Kidney (tissue), 14 donors: ENCODE data around the gene NPIPA3. TPM values are rescaled to one million over a fixed set of nuclear protein-coding genes. Genes with fewer than 3 reads are reported as not detected.
"Not testable (repeated sequence)": the region's sequence is repeated elsewhere in the genome, so short reads cannot be mapped to it uniquely, and the experiment has no call there.

Source experiments
- DNase-seq, 5 donors: peaks; one replicate each; pipeline ENCODE4 v3.0.0-alpha.2; 2013 to 2020
- FAIRE-seq: peaks from 2 replicates; lab custom pipeline; 2012; peaks lifted over from hg19 to GRCh38; lab: Jason Lieb, UNC
- H3K27ac ChIP-seq, 2 donors: one replicate each; pipeline ENCODE4 v1.7.0; 2013; ENCODE audit warnings: low read depth in 2 of 2, low read length in 2 of 2, inconsistent platforms in 1 of 2
- H3K27me3 ChIP-seq: one replicate; pipeline ENCODE4 v1.7.1; 2013; ENCODE audit warnings: low read length, inconsistent platforms; ENCODE audit not compliant: control insufficient read depth, insufficient read depth
- H3K36me3 ChIP-seq, 3 donors: one replicate each; pipeline versions ENCODE4 v1.7.0 to v1.7.1; 2013; ENCODE audit warnings: low read length in 3 of 3, control low read depth in 1 of 3, inconsistent platforms in 1 of 3; ENCODE audit not compliant: insufficient read depth in 3 of 3, control insufficient read depth in 2 of 3
- H3K4me1 ChIP-seq, 3 donors: one replicate each; pipeline versions ENCODE4 v1.7.0 to v1.7.1; 2013; ENCODE audit warnings: low read length in 3 of 3, inconsistent platforms in 1 of 3, low read depth in 1 of 3; ENCODE audit not compliant: control insufficient read depth in 2 of 3, insufficient read depth in 2 of 3
- H3K4me3 ChIP-seq, 3 donors: one replicate each; pipeline versions ENCODE4 v1.7.0 to v1.8.1; 2013; ENCODE audit warnings: low read length in 3 of 3, control low read depth in 1 of 3, inconsistent platforms in 1 of 3
- H3K9ac ChIP-seq, 3 donors: one replicate each; pipeline versions ENCODE4 v1.7.0 to v1.7.1; 2013; ENCODE audit warnings: low read length in 3 of 3, control low read depth in 1 of 3, inconsistent platforms in 1 of 3
- H3K9me3 ChIP-seq, 3 donors: one replicate each; pipeline versions ENCODE4 v1.7.0 to v1.7.1; 2013; ENCODE audit warnings: low read length in 3 of 3, control low read depth in 1 of 3, inconsistent platforms in 1 of 3; ENCODE audit not compliant: control insufficient read depth in 2 of 3, insufficient read depth in 1 of 3
- intact Hi-C: fragments of 100-400 bp; cut with DNase I; formaldehyde crosslinking; loops from one replicate; pipeline ENCODE4 v1.11.1; 2022
- polyA plus RNA-seq: library from polyadenylated mRNA; stranded (reverse); fragments of 350-450 nt; fragmentation: Illumina TruSeq; extraction: RNeasy Lipid Tissue Mini Kit (QIAGEN cat#74804); gene quantifications from one replicate; pipeline ENCODE4 v1.2.3, GENCODE V29; 2014; ENCODE audit warnings: low read depth, low replicate concordance; ENCODE audit not compliant: insufficient read depth
- total RNA-seq: library from RNA; stranded (reverse); fragmentation: NEBNext Ultra II Directional; extraction: Animal tissue kit (Norgen Biotek cat#: 25700); gene quantifications from one replicate; pipeline ENCODE4 v1.2.1, GENCODE V29; 2021
- TF ChIP-seq, protein P1 (sequence below): IDR thresholded peaks from 3 replicates; pipeline ENCODE4 v1.5.1; 2012; ENCODE audit warnings: mild to moderate bottlenecking, moderate library complexity, borderline replicate concordance; ENCODE audit not compliant: insufficient read depth; ENCODE audit errors: extremely low read depth
- donor health status: control.
- donor health status: control.
- donor health status: control.
- donor health status: control.
- donor health status: control.
- donor health status: DM: yes; HTN: yes; CAD: no.
- donor health status: Normal renal cell carcinoma (clear cell type).

Gene NPIPA3
- total and polyA plus RNA-seq, 2 donors from 2014 or later, result 0.69 to 7.0 TPM

DNA sequence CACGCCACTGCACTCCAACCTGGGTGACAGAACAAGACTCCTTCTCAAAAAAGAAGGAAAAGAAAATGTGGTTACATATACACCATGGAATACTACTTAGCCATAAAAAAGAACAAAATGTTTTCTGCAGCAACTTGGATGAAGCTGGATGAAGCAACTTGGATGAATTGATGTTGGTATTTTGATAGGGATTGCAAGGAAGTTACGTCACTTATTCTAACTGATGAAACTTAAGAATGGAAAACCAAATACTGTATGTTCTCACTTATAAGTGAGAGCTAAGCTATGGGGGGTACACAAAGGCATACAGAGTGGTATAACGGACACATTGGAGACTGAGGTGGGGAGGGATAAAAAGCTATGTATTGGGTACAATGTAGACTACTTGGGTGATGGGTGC, 26.6 kb upstream of the NPIPA3 start:
- intact Hi-C loops, result no loop called here
- Histone ChIP-seq H3K9ac (no peak overlapping the region), H3K27ac (no peak overlapping the region), H3K4me1 (no peaks in the 10 kb centered on the region), H3K36me3 (no peaks in the 10 kb centered on the region), H3K27me3 (no peaks in the 10 kb centered on the region), H3K4me3 (no peak overlapping the region), H3K9me3 (no peaks in the 10 kb centered on the region)
- TF ChIP-seq, protein P1, sequence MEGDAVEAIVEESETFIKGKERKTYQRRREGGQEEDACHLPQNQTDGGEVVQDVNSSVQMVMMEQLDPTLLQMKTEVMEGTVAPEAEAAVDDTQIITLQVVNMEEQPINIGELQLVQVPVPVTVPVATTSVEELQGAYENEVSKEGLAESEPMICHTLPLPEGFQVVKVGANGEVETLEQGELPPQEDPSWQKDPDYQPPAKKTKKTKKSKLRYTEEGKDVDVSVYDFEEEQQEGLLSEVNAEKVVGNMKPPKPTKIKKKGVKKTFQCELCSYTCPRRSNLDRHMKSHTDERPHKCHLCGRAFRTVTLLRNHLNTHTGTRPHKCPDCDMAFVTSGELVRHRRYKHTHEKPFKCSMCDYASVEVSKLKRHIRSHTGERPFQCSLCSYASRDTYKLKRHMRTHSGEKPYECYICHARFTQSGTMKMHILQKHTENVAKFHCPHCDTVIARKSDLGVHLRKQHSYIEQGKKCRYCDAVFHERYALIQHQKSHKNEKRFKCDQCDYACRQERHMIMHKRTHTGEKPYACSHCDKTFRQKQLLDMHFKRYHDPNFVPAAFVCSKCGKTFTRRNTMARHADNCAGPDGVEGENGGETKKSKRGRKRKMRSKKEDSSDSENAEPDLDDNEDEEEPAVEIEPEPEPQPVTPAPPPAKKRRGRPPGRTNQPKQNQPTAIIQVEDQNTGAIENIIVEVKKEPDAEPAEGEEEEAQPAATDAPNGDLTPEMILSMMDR, result no peak
- DNase-seq (no peak), FAIRE-seq (no peak)

DNA sequence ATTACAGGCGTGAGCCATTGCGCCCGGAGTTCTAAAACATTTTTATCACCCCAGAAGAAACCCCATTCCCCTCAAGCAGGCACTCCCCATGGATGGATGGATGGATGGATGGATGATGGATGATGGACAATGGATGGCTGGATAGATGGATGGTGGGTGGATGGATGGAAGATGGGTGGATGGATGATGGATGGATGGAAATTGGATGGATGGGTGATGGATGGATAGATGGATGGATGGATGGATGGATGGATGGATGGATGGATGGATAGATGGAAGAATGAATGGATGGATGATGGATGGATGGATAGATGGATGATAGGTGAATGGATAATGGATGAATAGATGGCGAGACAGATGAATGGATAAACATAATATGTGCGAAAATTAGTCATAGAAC, 25.6 kb upstream of the NPIPA3 start:
- H3K4me1 ChIP-seq, result no peaks in the 10 kb centered on the region

DNA sequence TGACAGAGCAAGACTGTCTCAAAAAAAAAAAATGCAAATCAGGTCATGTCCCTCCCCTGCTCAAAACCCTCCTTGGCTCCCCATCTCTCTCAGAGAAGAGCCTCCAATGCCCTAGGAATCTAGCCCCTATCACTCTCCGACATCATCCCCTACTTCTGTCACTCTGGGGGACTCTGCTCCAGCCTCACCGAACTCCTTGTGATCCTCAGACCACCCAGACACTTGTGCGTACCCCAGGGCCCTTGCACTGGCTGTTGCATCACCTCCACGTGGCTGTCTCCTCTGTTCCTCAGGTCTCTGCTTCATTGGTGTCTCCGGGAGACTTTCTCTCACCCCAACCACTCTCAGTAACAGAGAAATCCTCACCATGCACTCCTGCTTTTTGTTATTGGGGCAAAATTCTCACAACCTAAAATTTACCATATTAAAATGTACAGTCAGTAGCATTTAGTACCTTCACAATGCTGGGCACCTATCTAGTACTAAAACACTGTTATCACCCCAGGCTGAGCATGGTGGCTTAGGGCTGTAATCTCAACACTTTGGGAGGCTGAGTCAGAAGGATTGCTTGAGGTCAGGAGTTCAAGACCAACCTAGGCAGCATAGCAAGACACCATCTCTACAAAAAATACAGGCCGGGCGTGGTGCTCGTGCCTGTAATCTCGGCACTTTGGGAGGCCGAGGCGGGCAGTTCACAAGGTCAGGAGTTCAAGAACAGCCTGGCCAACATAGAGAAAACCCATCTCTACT, 24.3 kb upstream of the NPIPA3 start:
- no peak for FAIRE-seq
- Histone ChIP-seq H3K4me3 (no peak overlapping the region), H3K9ac (no peak overlapping the region), H3K4me1 (no peaks in the 10 kb centered on the region), H3K36me3 (no peaks in the 10 kb centered on the region), H3K27me3 (no peaks in the 10 kb centered on the region), H3K9me3 (no peaks in the 10 kb centered on the region), H3K27ac (no peak overlapping the region)
- intact Hi-C loops, result no loop called here
- DNase-seq, result no peak
- TF ChIP-seq, protein P1, result no peak

More for the DNA sequence above, 25.6 kb upstream of the NPIPA3 start:
- TF ChIP-seq, protein P1, result no peak
- FAIRE-seq, result no peak
- Histone ChIP-seq H3K27ac (no peak overlapping the region), H3K9ac (no peak overlapping the region), H3K36me3 (no peaks in the 10 kb centered on the region), H3K9me3 (no peaks in the 10 kb centered on the region), H3K4me3 (no peak overlapping the region), H3K27me3 (no peaks in the 10 kb centered on the region)
- no peak for DNase-seq
- intact Hi-C loops, result no loop called here

DNA sequence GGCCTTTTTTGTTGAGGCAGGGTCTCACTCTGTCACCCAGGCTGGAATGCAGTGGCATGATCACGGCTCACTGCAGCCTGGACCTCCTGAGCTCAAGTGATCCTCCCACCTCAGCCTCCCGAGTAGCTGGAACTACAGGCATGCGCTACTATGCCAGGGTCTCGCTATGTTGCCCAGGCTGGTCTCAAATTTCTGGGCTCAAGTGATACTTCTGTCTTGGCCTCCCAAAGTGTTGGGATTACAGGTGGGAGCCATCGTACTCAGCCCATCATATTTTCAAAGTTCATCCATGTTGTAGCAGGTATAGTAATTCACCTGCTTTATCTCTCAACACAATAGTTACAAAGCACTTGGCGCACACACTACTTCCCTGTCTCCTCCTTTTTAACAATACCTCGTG, 22.8 kb upstream of the NPIPA3 start:
- H3K9ac ChIP-seq, H3K9me3 ChIP-seq, FAIRE-seq, DNase-seq, H3K27ac ChIP-seq, H3K4me3 ChIP-seq, H3K27me3 ChIP-seq, intact Hi-C loops, H3K4me1 ChIP-seq, H3K36me3 ChIP-seq: not testable (repeated sequence)
